Ovary (tissue), 9 donors: ENCODE results near the gene CHN1. TPM values are rescaled to one million over a fixed set of nuclear protein-coding genes. Genes with fewer than 3 reads are reported as not detected.

Experiments used
- DNase-seq, 5 donors: peaks; one replicate each; pipeline ENCODE4 v3.0.0-alpha.2; 2019 to 2020
- H3K27ac ChIP-seq, 2 donors: fragments of 200-600 bp; one replicate each; pipeline versions ENCODE4 v1.5.1 to v1.8.0; 2019 to 2022
- H3K27me3 ChIP-seq: fragments of 200-600 bp; one replicate; pipeline ENCODE4 v1.8.0; 2022
- H3K36me3 ChIP-seq: fragments of 200-600 bp; sonication (generic); one replicate; pipeline ENCODE4 v1.5.1; 2019
- H3K4me1 ChIP-seq: one replicate; pipeline ENCODE4 v1.8.1; 2013; ENCODE audit warnings: mild to moderate bottlenecking, moderate library complexity; ENCODE audit not compliant: insufficient read depth
- H3K4me3 ChIP-seq: fragments of 200-600 bp; sonication (generic); one replicate; pipeline ENCODE4 v1.5.1; 2017
- H3K9me3 ChIP-seq, 2 donors: fragments of 200-600 bp in 1 of 2; sonication (generic) in 1 of 2; one replicate each; pipeline versions ENCODE4 v1.5.1 to v1.8.1; 2013 to 2019; ENCODE audit warnings: mild to moderate bottlenecking in 1 of 2, moderate library complexity in 1 of 2
- EP300 ChIP-seq: sonication (generic); formaldehyde crosslinking; IDR thresholded peaks from one replicate; pipeline ENCODE4 v1.6.1; 2017; ENCODE audit warnings: antibody characterized with exemption
- POLR2A ChIP-seq: fragments of 450-650 bp; IDR thresholded peaks from one replicate; pipeline ENCODE4 v1.6.1; 2017; ENCODE audit warnings: antibody characterized with exemption, mild to moderate bottlenecking, moderate library complexity
- WGBS, 3 donors: extraction: QIAGEN DNeasy Blood & Tissue Kit in 1 of 3; methylation state at CpG; one replicate each; pipeline versions ENCODE4 v1.1.5 to v1.1.7; 2013 to 2017; 5-methylcytosine and 5-hydroxymethylcytosine counted together
- intact Hi-C, 4 donors: fragments of 100-400 bp; cut with DNase I; formaldehyde crosslinking; loops; one replicate each; pipeline versions ENCODE4 v1.11.0 to v1.15.1; 2022 to 2023
- polyA plus RNA-seq, 2 donors: library from polyadenylated mRNA; stranded (reverse); fragments of 200-250 nt in 1 of 2; fragments of 350-450 nt in 1 of 2; fragmentation: Illumina TruSeq in 1 of 2; extraction: RNeasy Lipid Tissue Mini Kit (QIAGEN cat#74804) in 1 of 2; gene quantifications; one replicate each; pipeline ENCODE4 v1.2.3, GENCODE V29; 2013 to 2014
- total RNA-seq, 7 donors: library from RNA; depleted of rRNA in 2 of 7; stranded (reverse); fragments of >200 nt in 2 of 7; fragmentation: NEBNext Ultra II Directional in 3 of 7; extraction: Animal tissue kit (Norgen Biotek cat#: 25700) in 3 of 7; gene quantifications; one replicate each; pipeline versions ENCODE4 v1.1.0 to v1.2.4, GENCODE V29; 2016 to 2023
- TF ChIP-seq, protein P1 (sequence below), 3 donors: fragments of 450-650 bp in 2 of 3; fragments of 200-600 bp in 1 of 3; IDR thresholded peaks; one replicate each; pipeline versions ENCODE4 v1.5.1 to v1.8.0; 2016 to 2022; ENCODE audit warnings: antibody characterized with exemption in 3 of 3, mild to moderate bottlenecking in 1 of 3
- donor health status: DM: no; HTN: no; CAD: no; lungs with moderate emphysema.
- donor health status: DM: no; HTN: no; CAD: no.
- donor health status: Bipolar disorder and iron deficiency.
- donor health status: DM: yes; HTN: yes; CAD: no.
- donor health status: DM: no; HTN: no; CAD: no.
- donor health status: DM: yes; HTN: yes; CAD: no.

Gene CHN1
- total and polyA plus RNA-seq, 9 donors: 6.5 to 18.0 (median 9.4) TPM

DNA sequence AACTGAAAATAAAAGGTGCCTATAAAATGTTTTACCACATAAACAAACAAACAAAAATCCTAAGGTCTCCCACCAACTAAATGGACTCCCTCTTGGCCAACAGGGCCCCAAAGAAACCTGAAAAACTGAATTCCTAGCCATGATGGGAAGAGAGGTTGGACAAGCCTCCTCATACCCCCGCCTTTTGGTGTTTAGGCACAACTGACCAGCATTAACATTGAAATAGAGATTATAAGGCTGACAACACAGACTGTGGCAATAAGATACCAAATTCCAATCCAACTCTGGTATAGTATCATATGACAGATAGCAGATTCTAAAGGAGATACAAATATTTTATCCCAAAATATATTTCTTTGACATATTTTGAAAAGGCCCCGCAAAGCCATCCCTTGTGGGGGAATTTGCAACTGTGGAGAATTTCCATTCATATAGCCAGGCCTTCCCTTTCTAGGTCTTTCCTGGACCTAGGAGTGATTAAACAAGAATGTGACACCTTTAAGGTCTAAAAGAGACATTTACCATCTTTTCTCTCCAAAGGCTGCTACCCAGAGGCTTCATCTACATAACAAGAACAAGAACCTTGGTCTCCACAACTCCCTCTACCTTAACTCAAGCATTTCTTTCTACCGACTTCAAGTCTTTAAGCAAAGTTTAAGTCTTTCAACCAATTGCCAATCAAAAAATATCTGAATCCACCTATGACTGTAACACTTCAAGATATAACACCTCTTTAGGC, 80.0 kb downstream of the CHN1 start:
- TF ChIP-seq EP300 (no peak), POLR2A (no peak)
- TF ChIP-seq, protein P1, sequence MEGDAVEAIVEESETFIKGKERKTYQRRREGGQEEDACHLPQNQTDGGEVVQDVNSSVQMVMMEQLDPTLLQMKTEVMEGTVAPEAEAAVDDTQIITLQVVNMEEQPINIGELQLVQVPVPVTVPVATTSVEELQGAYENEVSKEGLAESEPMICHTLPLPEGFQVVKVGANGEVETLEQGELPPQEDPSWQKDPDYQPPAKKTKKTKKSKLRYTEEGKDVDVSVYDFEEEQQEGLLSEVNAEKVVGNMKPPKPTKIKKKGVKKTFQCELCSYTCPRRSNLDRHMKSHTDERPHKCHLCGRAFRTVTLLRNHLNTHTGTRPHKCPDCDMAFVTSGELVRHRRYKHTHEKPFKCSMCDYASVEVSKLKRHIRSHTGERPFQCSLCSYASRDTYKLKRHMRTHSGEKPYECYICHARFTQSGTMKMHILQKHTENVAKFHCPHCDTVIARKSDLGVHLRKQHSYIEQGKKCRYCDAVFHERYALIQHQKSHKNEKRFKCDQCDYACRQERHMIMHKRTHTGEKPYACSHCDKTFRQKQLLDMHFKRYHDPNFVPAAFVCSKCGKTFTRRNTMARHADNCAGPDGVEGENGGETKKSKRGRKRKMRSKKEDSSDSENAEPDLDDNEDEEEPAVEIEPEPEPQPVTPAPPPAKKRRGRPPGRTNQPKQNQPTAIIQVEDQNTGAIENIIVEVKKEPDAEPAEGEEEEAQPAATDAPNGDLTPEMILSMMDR (IDR thresholded peaks at IDR 0.05): no peak
- intact Hi-C loops: no loop called here
- WGBS, 3 donors: 86 to 91% (median 89%) methylated on average over 3 of the region's 3 CpGs

DNA sequence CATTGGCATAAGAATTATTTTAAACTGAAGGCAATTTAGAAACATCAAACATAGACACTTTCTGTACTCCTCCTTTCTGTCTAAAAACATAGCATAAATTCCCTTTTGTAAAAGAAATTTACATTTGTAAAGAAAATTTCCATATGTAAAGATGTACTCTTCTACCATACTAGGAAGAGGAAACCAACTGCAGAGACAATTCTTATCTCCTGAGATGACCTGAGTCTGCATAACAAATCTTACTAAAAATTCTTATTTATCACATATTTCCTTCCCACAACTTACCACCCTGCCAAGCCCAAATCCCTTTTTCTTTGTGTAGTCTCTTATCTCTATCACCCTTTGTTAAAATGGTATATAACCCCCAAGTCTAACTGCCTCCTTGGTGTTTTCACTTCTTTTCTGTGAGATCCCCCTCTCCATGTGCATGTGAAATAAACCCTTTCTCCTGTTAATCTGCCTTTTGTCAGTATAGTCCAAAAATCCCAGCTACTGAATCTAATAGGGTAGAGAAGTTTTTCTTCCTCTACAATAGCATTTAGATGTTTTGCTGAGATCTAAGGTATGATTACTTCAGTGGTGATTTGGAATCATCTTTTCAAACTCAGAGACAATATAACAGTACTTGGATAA, 81.0 kb downstream of the CHN1 start:
- no peak for DNase-seq
- Histone ChIP-seq H3K27me3 (no peaks in the 10 kb centered on the region), H3K4me1 (no peaks in the 10 kb centered on the region), H3K27ac (no peak overlapping the region), H3K9me3 (no peaks in the 10 kb centered on the region), H3K36me3 (no peaks in the 10 kb centered on the region), H3K4me3 (no peak overlapping the region)
- intact Hi-C loops: no loop called here
- TF ChIP-seq POLR2A: no peak
- no peak for TF ChIP-seq EP300
- TF ChIP-seq, protein P1 (IDR thresholded peaks at IDR 0.05): no peak

More for the DNA sequence above, 80.0 kb downstream of the CHN1 start:
- Histone ChIP-seq H3K36me3 (no peaks in the 10 kb centered on the region), H3K27ac (no peak overlapping the region), H3K4me3 (no peak overlapping the region), H3K27me3 (no peaks in the 10 kb centered on the region), H3K4me1 (no peaks in the 10 kb centered on the region), H3K9me3 (no peaks in the 10 kb centered on the region)
- DNase-seq: no peak

DNA sequence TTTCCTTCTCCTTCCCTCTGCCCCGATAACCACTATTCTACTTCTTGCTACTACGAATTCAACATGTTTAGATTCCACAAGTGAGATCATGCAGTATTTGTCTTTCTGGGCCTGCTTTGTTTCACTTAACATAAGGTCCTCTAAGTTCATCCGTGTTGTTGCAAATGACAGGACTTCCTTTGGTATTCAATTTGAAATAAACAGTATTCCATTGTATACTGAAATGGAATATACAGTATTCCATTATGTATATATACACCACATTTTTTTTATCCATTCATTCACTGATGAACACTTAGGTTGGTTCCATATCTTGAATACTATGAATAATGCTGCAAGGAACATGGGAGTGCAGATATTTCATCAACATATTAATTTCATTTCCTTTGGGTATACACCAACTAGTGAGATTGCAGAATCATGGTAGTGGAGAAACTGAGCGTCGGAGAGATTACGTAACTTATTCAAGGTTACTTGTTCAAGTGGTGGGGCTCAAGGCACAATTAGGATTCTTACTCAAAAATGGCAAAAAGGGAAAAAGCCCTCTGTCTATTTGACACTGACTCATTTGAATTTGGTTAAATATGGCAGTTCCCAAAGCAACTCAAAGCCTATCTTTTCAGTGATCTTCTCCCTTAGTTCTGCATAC, 85.1 kb downstream of the CHN1 start:
- WGBS, 3 donors: 75 to 92% (median 81%) methylated on average over 6 of the region's 6 CpGs
- no peak overlapping the region for H3K4me3 ChIP-seq
- H3K9me3 ChIP-seq: no peaks in the 10 kb centered on the region
- no peak overlapping the region for H3K27ac ChIP-seq
- no peaks in the 10 kb centered on the region for H3K27me3 ChIP-seq
- H3K36me3 ChIP-seq: no peaks in the 10 kb centered on the region
- intact Hi-C loops: no loop called here
- TF ChIP-seq POLR2A (no peak), EP300 (no peak)
- TF ChIP-seq, protein P1 (IDR thresholded peaks at IDR 0.05): no peak
- no peaks in the 10 kb centered on the region for H3K4me1 ChIP-seq
- DNase-seq: no peak

DNA sequence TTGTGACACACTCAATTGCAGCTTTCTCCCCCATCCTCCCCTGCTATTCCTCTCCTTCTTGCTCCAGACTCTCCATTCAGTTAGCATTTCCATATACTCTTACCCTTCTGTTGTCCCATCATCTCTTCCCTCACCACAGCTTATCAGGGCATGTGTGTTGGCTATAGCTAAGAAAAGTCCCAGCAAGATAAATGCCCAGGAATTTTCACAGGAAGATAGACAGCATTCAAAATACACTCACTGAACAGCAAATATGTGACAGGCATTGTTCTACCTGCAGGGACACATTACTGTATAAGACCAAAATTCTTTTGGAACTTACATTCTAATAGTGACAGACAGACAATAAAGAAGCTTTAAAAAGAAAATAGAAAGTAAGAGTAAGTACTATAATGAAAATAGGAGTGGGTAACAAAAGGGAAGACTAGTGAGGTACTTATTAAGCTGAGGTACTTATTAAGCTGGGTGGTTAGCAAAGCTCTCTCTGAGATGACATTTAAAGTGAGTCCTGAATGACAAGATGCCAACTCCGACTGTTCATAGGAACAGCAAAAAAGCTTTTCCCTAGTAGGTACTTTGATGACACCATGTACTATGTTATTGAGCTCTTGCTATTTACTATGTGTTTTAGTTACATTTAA, 86.2 kb downstream of the CHN1 start:
- Histone ChIP-seq H3K27me3 (no peaks in the 10 kb centered on the region), H3K36me3 (no peaks in the 10 kb centered on the region), H3K4me1 (peaks cover 1% of the 10 kb centered on the region), H3K4me3 (no peak overlapping the region), H3K27ac (no peak overlapping the region), H3K9me3 (no peaks in the 10 kb centered on the region)
- TF ChIP-seq, protein P1 (IDR thresholded peaks at IDR 0.05): no peak
- TF ChIP-seq EP300 (no peak), POLR2A (no peak)
- intact Hi-C loops: no loop called here
- no peak for DNase-seq
- WGBS, 3 donors: 89 to 98% (median 90%) methylated on average over 1 of the region's 1 CpG
